NCI-H526 treated with DMSO at 0.1 percent for 48 hours (cell line): ENCODE measurements around the gene COL4A1.

Experiments
- DNase-seq: peaks from one replicate; lab custom pipeline; 2025; lab: John Stamatoyannopoulos, UW

COL4A1 gene

DNA sequence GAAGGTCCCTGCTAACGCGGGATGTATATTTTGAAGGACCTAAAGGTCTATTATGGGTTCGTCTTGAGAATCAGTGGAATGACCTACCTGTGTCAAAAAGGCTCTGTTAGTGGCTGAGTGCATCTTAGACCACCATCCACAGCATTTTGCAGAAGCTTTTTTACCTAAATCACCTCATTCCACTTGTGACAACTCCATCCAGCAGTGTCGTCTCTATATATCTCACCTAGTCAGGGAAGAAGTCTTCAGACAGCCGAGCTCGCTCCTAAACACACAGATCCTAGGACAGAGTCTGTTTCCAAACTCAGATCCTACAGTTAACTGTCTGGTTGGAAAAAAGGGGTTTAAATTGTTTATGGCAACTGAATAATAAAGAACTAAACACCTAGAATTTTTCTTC lies 33.7 kb downstream of the COL4A1 start:
- DNase-seq, result no peak

DNA sequence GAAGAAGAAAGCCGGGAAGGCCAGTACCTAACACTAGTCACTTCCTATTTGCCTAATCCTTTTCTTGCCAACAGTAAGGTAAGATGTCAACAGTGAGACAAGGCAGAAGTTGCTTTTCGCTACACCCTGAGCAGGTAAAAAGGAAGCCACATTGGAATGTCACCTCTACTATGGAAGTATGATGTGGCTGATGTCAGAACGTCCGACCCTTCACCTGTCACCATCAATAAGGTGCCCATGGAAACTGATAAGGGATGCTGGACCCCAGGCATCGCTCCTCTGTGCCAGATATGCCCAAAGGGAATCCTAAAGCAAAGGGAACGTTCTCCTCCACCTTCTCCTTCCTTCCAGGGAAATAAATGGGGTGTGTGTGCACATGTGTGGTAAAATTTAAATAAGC lies 34.3 kb downstream of the COL4A1 start:
- no peak for DNase-seq

DNA sequence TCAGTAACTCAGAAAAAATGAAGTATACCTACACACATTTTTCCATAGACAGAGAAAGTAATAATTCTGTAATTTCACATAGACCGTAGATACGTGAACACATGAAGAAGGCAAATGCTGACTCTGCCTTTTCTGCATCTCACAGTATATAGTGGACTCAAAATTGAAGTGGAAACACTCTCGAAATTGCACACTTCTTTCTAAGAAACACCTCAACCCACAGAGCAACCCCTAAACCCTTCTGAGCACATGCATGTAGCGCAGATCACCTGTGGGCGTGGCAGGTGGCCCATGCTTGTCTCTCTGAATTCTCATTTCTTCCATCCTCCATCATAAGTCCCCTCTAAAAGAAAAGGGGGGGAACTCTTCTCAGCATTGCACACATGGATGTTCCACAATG lies 34.7 kb downstream of the COL4A1 start:
- no peak for DNase-seq

DNA sequence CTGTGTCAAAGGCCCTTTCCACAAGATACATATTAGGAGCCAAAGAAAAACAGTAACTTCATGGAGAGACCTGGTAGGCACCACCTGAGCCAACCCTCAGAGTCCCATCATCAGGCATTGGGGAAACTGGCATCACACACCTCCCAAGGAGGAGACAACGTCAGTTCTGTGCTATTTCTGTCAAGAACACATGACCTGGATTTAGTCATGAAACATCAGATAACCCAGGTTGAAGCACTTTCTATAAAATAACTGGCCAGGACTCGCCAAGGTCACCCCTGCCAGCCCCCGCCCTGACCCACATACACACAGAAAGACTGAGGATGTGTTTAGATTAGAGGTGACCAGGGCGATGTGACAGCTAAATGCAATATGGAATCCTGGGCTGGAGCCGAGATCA lies 35.6 kb downstream of the COL4A1 start:
- DNase-seq, result no peak

DNA sequence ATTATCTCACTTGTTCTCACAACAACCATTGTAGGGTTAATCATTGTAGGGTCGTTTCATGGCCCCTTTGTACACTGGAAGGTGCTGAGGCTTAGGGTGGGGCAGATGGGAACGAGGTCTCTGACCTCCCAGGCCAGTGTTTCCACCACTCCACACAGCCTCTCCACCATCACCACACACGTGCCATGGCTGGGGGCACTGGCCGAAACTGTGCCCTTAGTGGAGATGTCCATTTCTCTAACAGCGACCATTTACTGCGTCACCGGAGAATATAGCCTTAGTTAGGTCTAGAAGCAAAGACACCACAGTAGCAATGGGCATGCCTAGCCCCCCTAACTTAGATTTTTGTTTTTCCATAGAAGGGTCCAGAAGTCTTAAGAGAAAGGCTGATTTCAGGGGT lies 36.5 kb downstream of the COL4A1 start:
- no peak for DNase-seq

DNA sequence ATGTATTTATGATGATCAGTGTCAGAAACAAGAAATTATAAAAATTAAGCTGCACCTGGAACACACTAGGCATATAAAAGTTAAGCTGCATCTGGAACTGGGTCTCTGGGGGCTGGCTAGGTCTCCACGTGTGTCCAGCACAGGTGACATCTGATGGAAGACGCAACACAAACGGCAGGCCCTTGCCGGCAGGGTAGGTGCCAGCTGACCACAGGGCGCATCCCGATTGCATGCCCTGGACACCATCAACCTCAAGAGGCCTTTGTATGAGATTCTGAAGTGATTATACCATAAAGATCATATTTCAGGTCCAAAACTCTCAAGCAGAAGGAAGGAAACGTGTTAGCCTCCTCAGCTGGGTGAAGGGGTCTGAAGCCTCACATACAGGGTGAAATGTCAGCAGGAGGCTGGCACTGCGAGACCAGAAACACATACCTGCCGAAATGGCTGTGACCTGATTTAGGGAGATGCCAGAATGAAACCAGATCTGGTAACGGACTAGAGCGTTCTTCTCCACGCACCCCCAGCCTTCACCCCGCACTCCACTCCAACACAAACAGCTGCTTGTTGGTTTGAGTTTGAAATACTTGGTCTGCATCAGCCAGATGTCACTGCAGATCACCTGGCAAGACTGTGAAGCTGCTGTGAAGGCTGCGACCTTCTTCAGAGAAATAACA lies 37.3 kb downstream of the COL4A1 start:
- no peak for DNase-seq

DNA sequence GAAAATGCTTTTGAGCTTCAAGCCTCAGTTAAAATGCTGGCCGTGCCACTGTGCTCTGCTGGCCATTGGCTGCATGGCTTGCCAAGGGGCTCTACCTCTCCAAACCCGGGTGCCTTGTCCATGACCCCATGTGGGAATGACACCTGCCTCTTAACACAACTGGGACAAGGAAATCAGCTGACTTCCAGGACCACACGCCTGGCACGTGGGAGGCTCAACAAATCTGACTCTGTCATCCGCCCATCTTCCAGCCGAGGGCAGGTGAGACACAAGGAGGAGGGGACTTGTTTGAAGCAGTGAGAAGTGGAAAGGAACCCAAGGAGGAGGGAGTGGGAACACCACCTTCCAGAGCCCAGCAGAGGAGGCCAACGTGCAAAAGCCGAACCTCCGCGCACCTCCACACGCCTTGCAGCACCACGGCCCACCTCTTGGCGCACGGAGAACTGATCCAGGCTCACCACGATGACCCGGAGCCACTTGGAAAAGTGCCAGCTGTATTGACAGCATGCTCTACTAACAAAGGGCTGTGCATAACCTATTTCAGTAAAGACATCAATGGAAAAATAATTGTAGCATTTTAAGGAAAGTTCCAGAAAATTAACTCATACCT lies 38.3 kb downstream of the COL4A1 start:
- no peak for DNase-seq

DNA sequence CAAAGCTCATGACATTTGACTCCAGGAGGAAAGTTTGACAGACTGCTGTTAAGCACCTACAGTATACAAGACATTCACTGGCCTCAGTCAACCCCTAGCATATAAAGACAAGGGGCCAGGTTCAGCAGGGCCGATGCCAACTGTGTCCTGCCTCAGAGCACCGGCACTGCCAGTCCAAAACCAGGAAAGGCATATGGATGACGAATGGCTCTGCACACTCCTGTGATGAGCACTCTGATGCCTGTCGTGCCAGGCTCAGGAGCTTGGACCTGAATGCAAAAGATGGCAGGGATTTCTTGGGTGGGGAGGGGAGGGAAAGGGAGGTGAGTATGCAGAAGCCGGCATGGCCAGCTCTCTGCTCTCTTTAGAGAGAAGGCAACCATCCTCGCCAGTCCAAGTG lies 38.9 kb downstream of the COL4A1 start:
- no peak for DNase-seq

DNA sequence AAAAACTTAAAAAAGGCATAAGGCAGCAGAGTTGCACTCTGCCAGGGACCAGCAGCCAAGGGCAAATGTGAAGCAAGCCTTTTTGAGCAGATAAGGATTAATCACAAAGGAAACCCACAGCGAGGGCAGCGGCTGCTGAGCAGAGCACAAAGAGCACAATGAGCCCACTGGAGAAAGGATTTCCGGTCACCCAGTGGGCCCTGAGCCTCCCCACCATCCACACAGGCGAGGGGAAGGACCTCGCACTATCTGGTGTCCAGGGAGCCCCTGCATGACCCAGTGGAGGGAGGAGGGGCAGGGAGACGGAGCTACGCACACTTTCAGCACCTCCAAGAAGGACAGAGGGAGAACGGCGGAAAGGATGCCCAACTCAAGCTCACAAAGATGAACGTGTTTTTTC lies 40.0 kb downstream of the COL4A1 start:
- no peak for DNase-seq

DNA sequence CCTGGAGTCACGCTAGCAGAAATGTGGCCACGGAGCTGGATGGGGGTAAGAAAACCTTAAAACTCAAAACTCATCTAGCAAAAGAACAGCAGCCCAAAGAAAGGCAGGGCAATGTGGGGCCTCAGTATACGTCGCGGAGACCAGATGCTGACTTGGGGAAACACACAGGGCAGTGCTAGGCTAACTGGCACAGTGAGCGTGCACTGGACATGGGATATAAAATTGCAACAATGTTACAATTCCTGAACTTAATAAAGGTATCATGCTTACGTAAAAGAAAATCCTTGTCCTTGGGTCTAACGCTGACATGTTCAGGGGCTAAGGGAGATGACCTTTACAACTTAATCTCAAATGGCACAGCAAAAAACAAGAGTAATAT lies 40.5 kb downstream of the COL4A1 start:
- no peak for DNase-seq

DNA sequence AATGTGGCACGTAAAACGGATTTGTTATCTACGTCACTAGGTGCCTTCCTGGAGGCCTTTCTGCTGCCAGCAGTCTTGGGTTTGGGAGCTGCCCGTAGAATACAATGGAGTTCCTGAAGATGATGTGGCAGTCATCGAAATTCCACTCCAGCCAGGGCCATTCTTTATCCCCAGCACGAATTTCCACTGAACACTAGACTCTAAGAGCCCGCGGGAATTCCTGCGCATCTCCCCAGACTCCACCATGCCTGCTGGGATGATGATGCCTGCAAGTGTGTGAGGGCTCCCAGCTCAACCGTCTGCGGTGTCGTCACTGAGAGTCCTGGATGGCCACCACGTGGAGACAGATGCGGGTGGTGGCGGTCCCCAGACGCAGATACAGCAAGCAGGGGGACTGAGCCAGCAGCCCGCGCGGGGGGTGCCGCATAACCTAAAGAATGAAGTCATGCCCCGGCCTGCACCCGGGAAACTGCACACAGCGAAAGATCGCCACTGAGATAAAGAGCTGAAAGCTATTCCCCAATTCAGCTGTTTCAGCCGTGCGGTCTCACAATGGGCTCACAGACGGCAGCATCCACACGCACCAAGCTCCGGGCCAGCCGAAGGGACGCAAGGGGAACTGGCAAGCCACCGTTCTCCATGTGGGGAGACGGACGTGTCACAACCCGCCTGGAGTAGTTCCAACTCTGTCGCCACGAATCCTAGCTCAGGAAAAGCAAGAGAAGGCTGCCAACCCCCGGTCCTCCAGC lies 41.1 kb downstream of the COL4A1 start:
- DNase-seq, result no peak

DNA sequence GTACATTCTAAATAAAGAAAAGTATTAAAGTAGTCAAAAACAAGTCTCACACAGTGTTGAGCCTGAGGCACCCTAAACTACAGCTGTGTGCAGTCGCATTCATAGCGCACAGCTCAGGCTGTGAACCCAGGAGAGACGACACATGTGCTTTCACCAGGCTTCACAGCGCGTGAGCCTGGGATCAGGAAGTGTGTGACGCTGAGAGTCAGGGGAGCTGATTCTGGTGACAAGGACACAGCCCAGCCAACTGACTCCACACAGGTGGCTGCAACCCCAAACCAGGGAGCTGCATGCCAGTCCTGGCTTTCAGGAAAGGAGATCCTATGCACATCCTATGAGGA lies 41.6 kb downstream of the COL4A1 start:
- no peak for DNase-seq

DNA sequence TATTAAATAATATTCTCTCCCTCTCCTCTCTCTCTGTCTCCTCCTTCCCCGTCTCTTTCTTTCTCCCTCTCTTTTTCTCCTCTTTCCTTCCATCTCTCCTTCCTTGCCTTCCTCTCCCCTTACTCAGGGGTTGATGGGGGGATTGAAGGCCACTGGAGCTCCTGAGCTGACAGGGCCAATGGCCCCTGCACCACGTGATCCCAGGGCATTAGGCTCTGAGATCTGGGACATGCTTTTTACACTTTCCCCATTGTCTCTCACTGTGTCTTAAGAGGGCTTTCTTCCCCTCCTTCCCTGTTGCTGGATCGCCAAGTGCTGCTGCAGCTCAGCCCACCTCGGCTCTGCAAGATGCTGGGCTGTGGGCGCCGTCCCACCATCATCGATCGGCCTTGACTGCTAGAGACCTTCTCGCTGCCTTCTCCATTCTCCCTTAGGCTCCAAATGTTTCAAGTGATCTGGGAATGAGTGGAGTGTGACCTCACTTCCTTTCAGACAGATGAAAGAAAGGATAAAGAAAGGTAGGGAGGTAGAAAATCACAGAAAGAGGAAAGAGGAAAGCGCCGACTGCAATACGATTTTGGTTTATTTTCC lies 42.2 kb downstream of the COL4A1 start:
- no peak for DNase-seq

DNA sequence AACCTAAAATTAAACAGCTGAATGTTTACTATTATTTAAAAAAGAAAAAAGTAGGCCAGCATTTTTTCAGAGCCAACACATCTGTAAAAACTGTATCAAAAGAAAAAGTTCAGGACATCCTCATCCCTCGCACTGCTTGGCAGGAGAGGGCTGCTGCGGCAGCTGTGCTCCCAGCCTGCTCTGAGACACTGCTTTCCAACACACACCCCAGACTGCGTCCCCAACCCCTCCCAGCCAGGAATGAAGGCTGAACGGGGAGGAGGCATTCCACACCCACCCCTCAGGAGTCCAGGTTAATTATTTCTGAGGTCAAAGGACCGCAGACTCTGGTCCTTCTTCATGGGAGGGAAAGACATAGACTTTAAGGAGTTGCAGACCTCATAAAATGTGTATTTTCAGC lies 43.1 kb downstream of the COL4A1 start:
- no peak for DNase-seq

DNA sequence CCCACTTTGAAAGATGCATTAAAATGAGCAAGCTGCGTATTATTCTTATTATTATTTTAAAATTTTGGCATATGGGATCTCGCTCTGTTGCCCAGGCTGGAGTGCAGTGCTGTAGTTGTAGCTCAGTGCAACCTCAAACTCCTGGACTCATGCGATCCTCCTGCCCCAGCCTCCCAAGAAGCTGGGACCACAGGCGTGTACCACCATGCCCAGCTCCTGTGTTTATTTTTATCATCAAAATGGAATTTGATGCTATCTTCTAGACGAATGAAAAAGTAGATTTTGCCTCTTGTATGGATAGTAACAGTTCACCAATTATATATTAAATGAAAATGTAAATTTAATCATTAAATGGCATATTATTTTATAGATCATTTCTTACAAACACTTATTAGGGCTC lies 43.6 kb downstream of the COL4A1 start:
- no peak for DNase-seq

DNA sequence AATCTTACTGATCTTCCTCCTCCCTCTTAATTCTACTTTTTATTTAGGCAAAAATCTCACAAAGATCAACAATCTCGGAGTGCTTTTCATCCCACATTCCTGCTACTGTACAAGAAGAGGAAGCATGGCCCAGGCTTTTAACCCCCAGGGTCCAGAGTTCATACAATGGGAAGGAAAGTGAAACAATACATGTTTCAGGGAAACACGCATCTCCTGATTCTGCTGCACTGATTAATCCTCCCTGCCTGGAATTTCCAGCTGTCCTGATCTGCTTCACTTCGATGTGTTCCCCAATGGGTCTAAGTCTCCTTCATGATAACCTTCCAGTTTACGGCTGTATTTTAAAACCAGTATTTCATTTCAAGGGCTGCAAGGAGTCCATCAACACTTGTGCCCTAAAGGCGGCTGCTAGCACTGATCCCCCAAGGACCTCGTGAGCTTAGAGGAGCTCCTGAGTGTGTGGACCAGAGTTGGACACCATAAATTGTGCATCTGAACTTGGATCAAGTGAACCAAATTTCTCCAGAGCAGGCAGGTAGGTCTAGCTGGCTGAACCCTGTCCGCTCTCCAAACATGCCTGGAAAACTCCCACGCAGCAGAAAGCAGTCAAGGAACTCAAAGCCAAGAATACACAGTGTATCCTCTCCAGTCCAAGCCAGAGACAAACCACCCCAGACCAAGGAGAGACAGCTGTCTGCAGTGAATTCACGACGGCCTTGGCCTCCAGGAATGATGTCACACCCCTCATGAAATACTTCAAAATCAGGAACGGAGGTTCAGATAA lies 44.3 kb downstream of the COL4A1 start:
- DNase-seq, result no peak

DNA sequence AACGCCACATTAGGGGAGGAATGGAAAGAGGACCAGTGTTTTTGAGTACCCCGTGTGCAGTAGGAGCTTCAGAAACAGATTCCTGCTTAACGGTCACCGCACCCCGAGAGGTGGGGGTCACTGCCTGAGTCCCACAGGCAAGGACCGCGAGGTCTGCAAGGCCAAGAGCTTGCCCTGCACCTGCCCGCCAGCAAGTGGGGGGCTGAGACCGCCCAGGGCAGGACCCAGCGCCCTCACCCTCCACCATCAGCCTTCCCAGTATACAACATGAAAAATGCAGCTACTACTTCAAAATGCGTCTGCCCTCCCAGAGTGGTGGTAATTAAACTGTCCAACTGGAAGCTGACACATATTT lies 44.9 kb downstream of the COL4A1 start:
- no peak for DNase-seq

DNA sequence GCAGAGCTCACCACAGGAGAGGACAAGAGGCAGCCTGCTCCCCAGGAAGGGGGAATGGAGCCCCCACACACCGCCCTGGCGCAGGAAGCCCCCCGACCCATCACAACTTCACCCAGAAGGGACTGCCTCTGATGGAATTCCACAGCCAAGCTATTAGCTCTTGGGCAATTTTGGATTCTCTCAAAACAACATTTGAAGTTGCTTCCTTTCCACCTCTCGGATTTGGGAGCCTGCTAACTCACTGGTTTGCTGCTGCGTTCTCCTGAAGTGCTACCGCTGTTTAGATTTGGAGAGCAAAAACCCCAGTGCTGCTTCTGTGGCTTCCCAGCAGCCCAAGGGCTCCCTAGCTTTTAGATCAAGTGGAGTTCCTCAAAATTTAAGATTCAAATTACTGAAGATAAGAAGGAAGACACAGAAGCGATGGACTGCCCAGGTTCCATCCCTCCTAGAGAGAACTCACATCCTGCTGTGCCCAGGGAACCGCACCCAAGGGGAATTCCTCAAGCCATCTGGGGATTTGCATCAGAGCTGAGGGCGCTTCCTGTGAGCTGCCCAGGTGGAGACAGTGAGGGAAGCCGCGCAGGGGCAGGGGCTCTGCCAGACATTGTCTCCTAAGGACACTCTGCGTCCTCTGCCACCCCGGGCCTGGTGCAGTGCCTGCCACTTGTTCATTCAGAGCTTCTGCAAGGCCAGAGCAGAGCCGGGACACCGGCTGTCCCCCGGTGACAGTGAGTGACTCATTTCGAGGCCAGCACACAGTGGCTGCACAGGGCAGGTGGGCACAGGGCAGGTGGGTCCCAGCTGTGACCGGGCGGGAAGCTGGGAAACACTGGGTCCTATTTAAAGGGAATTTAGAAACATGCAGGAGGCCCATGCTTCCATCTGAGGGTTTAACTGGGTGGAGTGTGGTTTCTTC lies 45.5 kb downstream of the COL4A1 start:
- peak; percentile 7 for DNase-seq

DNA sequence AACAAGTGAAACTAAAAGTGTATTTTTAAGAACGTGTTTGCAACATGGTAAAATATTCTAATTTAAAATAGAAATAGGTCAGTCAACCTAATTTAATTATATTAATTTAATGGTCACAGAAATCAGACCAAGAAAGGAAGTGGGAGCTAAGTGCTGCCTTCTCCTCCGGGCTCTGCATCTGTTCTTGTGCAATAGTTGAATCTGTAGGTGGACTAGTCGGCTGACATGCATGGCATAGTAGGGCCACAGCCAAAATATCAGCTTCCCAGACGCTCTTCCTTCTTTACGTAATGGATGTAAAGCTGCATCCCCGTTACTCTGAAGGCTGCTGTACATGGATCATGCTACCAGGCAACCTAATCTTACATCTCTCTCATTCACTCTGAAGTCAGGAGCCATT lies 47.3 kb downstream of the COL4A1 start:
- DNase-seq, result no peak

DNA sequence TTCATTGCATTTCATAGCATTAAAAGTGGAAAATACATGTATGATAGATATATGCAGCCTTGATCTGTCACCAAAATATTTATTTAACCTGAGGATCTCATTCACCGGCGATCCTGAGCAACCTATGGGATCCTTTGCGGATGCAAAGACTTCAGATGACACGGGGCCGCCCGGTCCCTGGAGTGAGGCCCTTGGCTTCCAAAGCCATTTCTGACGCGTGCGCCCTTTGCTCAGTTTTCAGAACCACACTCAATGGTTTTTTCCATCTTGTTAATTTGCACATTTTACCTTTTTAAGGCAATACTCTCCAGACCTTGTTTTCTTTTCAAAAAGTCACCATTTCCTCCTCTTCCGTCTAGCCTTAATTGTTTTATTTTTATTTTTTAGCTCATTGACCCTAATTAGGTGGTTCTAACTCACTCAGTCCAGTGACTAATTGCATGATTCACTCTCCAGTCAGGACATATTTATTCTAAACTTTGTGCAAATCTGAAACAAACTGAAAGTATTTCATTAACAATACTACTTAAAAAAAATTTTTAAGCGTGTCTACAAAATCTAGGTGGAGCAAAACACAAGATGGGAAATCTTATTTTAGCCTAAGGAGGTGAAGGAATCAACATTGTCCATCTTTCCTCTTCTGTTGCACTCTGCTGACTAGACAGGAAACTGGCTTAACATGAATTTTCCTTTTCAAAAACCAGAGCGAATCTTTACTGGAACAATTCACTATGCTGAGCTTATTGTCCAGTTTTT lies 47.9 kb downstream of the COL4A1 start:
- no peak for DNase-seq

DNA sequence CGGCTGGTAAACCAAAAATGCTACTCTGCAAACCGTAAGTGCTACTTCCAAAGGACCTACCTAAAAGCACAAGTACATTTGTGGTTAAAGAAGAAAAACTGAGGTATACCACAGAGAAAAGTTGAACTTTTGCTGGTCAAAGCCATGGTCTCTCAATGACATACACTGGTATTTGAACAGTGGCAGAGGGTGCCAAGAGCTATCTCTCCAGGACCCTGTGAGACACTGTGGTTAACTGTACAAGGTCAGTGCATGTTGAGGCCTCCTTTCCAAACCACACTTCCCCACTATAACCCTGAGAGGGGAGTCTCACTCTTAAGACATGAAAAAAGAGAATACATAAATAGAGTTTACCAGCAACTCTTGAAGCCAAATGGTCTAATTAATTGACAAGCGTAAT lies 49.5 kb downstream of the COL4A1 start:
- DNase-seq, result no peak
